Placental pericyte (primary cell): ENCODE measurements around the gene CHD5. TPM values are rescaled to one million over a fixed set of nuclear protein-coding genes. Genes with fewer than 3 reads are reported as not detected.

Experiments used
- total RNA-seq: library from RNA; depleted of rRNA; stranded (reverse); fragments of >200 nt; gene quantifications from 2 replicates; pipeline ENCODE4 v1.2.3, GENCODE V29; 2012

CHD5 gene
- total RNA-seq, result under 0.01 and 0.14 TPM in 2 replicates

GRCh38 chr1:6180268-6180706, at the start of gene CHD5:
CHD5 (minus strand) TSS chr1:6180321; CDS start chr1:6180023, 298 bp downstream.

GRCh38 chr1:6205849-6206519, 25.9 kb upstream of the CHD5 start, which contains the start of gene RNF207:
RNF207 (plus strand) TSS chr1:6206119; CDS start chr1:6206536, 417 bp downstream.

DNA sequence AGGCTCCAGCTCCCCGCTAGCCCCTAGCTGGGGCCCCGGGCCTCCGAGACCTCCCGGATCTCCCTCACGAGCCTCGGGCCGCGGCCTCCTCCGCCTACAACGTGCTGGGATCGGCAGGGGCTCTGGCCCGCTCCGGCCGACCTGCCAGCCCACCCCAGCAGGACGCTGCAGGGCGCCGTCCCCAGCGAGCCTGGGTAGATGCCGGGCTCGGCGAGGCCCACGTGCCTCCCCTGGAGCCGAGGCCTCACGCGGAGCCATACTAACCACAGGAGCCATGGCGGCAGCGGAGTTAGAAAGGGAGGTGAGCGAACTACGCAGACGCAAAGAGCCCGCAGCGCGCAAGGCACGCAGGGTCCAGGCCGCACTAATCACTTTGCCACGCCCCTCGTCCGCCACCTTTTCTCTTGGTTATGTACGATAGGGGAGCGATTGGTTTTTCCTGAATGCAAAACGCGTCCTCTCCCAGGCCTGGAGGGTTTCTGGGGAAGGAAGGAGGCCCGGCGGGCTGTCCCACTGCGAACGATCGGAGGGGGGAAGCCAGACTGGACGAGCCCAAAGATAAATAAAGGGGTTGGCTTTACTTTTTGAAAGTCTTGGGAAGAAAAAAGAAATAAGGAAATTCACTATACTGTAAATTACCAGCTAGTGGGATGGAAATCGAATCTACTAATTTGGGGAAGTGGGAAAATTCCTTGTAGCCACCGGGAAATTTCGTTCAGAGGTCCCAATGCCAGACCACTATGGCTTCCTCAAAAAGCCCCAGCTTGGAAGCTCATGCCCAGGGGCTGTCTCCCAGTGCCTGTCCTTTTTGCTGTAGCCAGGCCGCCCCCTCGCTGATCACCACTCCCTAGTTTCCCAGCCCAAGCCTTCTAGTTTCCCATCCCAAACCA, 19.4 kb upstream of the CHD5 start, which contains the start of gene RPL22:
TSS of gene RPL22 (minus strand) at position 298 of the 890 bp plus-strand sequence. CDS start at position 276, 22 bp downstream.

Other genes with a start within 250 kb of the CHD5 start
- gene NPHP4, start 187.9 kb downstream of the CHD5 start, total RNA-seq, result 7.4 and 8.3 TPM in 2 replicates
- gene KCNAB2, start 134.4 kb downstream of the CHD5 start, total RNA-seq, result 3.1 and 3.6 TPM in 2 replicates
- 51.7 and 96.9 TPM in 2 replicates for gene RPL22, start 19.3 kb upstream of the CHD5 start, total RNA-seq
- gene RNF207, start 25.8 kb upstream of the CHD5 start, total RNA-seq, result 24.9 and 27.2 TPM in 2 replicates
- 33.9 and 127 TPM in 2 replicates for gene ICMT, start 55.6 kb upstream of the CHD5 start, total RNA-seq
- gene HES3, start 63.9 kb upstream of the CHD5 start, total RNA-seq, result not detected in 2 replicates
- 10.2 and 14.4 TPM in 2 replicates for gene GPR153, start 80.8 kb upstream of the CHD5 start, total RNA-seq
- 56.1 and 57.3 TPM in 2 replicates for gene ACOT7, start 213.4 kb upstream of the CHD5 start, total RNA-seq
- 0.14 and 0.22 TPM in 2 replicates for gene HES2, start 239.6 kb upstream of the CHD5 start, total RNA-seq
- gene ESPN, start 244.5 kb upstream of the CHD5 start, total RNA-seq, result under 0.01 TPM in 1 of 2 replicates, not detected in the other